IMR-90 (cell line): Measurements from ENCODE around the gene USP17L12. TPM values are rescaled to one million over a fixed set of nuclear protein-coding genes. Genes with fewer than 3 reads are reported as not detected.
"Not testable (repeated sequence)": the region's sequence is repeated elsewhere in the genome, so short reads cannot be mapped to it uniquely, and the experiment has no call there.

Source experiments
- ATAC-seq: fragments of 200-7000 bp; cut with Tn5 transposase; 2 replicates; pipeline ENCODE4 v1.9.1; 2020; ENCODE audit warnings: low read depth, mild to moderate bottlenecking, moderate library complexity
- BruUV-seq: library from RNA; stranded (reverse); fragments of 400-500 nt; replicated peaks from 2 replicates; lab custom pipeline; 2021; lab: Mats Ljungman, UMichigan
- CTCF ChIA-PET: fragments of 300-600 bp; formaldehyde crosslinking; extraction: SDS; loops from one replicate; lab custom pipeline; 2021; ENCODE audit warnings: antibody characterized with exemption; lab: Yijun Ruan, JAX
- POLR2A ChIA-PET: fragments of 300-600 bp; sonication (Branson Sonifier 250); formaldehyde crosslinking; loops from one replicate; lab custom pipeline; 2022; ENCODE audit warnings: antibody characterized with exemption; ENCODE audit not compliant: unreplicated experiment; lab: Charles Lee
- DNase-seq: peaks from one replicate; pipeline ENCODE4 v3.0.0; 2013
- H2AFZ ChIP-seq: replicated peaks from 2 replicates; pipeline ENCODE3; 2013; ENCODE audit warnings: low read length, mild to moderate bottlenecking; ENCODE audit not compliant: poor library complexity
- H2AK5ac ChIP-seq: 2 replicates; pipeline ENCODE4 v1.6.1; 2013; ENCODE audit warnings: low read depth, low read length, inconsistent platforms
- H2AK9ac ChIP-seq: replicated peaks from 2 replicates; pipeline ENCODE3; 2013; ENCODE audit warnings: mild to moderate bottlenecking, low read depth, low read length, moderate library complexity; ENCODE audit not compliant: poor library complexity
- H2BK120ac ChIP-seq: 2 replicates; pipeline ENCODE4 v1.6.1; 2013; ENCODE audit warnings: low read depth, low read length, inconsistent platforms
- H2BK15ac ChIP-seq: 3 replicates; pipeline ENCODE4 v1.6.1; 2013; ENCODE audit warnings: low read depth, low read length, inconsistent platforms
- H2BK20ac ChIP-seq: 2 replicates; pipeline ENCODE4 v1.6.1; 2013; ENCODE audit warnings: low read depth, mild to moderate bottlenecking, inconsistent platforms, low read length, moderate library complexity
- H2BK5ac ChIP-seq: 2 replicates; pipeline ENCODE4 v1.6.1; 2013; ENCODE audit warnings: mild to moderate bottlenecking, low read depth, low read length, inconsistent platforms; ENCODE audit not compliant: poor library complexity, severe bottlenecking
- H3K14ac ChIP-seq: replicated peaks from 2 replicates; pipeline ENCODE4 v1.6.1; 2013; ENCODE audit warnings: low read depth, low read length, inconsistent platforms
- H3K18ac ChIP-seq: 2 replicates; pipeline ENCODE4 v1.6.1; 2013; ENCODE audit warnings: low read depth, low read length, control low read depth
- H3K23ac ChIP-seq: 2 replicates; pipeline ENCODE4 v1.6.1; 2013; ENCODE audit warnings: low read depth, low read length, inconsistent platforms
- H3K27ac ChIP-seq: 2 replicates; pipeline ENCODE4 v1.5.1; 2013; ENCODE audit warnings: mild to moderate bottlenecking, control low read depth, low read length; ENCODE audit not compliant: insufficient read depth
- H3K27me3 ChIP-seq: 2 replicates; pipeline ENCODE4 v1.6.1; 2013; ENCODE audit warnings: low read length; ENCODE audit not compliant: control insufficient read depth, insufficient read depth
- H3K36me3 ChIP-seq: 2 replicates; pipeline ENCODE4 v1.6.1; 2013; ENCODE audit warnings: low read length, mixed read lengths; ENCODE audit not compliant: control insufficient read depth, insufficient read depth
- H3K4ac ChIP-seq: 2 replicates; pipeline ENCODE4 v1.6.1; 2013; ENCODE audit warnings: low read depth, low read length, inconsistent platforms
- H3K4me1 ChIP-seq: 2 replicates; pipeline ENCODE4 v1.6.1; 2013; ENCODE audit warnings: low read length, mixed read lengths; ENCODE audit not compliant: control insufficient read depth, insufficient read depth
- H3K4me2 ChIP-seq: 2 replicates; pipeline ENCODE4 v1.6.1; 2013; ENCODE audit warnings: low read depth, mild to moderate bottlenecking, control low read depth, low read length, moderate library complexity
- H3K4me3 ChIP-seq: 2 replicates; pipeline ENCODE4 v1.5.1; 2013; ENCODE audit warnings: low read depth, mild to moderate bottlenecking, control low read depth, low read length, moderate library complexity; ENCODE audit not compliant: insufficient read depth
- H3K56ac ChIP-seq: 2 replicates; pipeline ENCODE4 v1.6.1; 2013; ENCODE audit warnings: low read length, inconsistent platforms; ENCODE audit not compliant: insufficient read depth; ENCODE audit errors: extremely low read depth
- H3K79me1 ChIP-seq, 2 experiments: 2 replicates each; pipeline ENCODE4 v1.6.1; 2013; ENCODE audit warnings: low read length in 2 of 2, inconsistent platforms in 1 of 2, low read depth in 1 of 2
- H3K9ac ChIP-seq: 2 replicates; pipeline ENCODE4 v1.6.1; 2013; ENCODE audit warnings: low read depth, low read length, control low read depth
- H3K9me1 ChIP-seq: 2 replicates; pipeline ENCODE4 v1.6.1; 2013; ENCODE audit warnings: low read length, inconsistent platforms; ENCODE audit not compliant: insufficient read depth
- H3K9me3 ChIP-seq: 2 replicates; pipeline ENCODE4 v1.6.1; 2013; ENCODE audit warnings: low read length; ENCODE audit not compliant: control insufficient read depth, insufficient read depth
- H4K20me1 ChIP-seq: 2 replicates; pipeline ENCODE4 v1.6.1; 2013; ENCODE audit warnings: low read length, inconsistent platforms; ENCODE audit not compliant: insufficient read depth
- H4K5ac ChIP-seq: 2 replicates; pipeline ENCODE4 v1.6.1; 2013; ENCODE audit warnings: mild to moderate bottlenecking, low read depth, low read length, control low read depth
- H4K8ac ChIP-seq, 2 experiments: 2 replicates each; pipeline ENCODE4 v1.6.1; 2013; ENCODE audit warnings: low read depth in 2 of 2, low read length in 2 of 2, control low read depth in 1 of 2, inconsistent platforms in 1 of 2
- H4K91ac ChIP-seq: 2 replicates; pipeline ENCODE4 v1.6.1; 2013; ENCODE audit warnings: low read depth, low read length, inconsistent platforms; ENCODE audit not compliant: insufficient read depth
- WGBS, 2 experiments: methylation state at CpG; one replicate each; pipeline versions ENCODE4 v1.1.5 to v1.1.7; 2013; ENCODE audit warnings: missing lambda C conversion rate in 2 of 2; ENCODE audit not compliant: insufficient read length in 1 of 2; ENCODE audit errors: extremely low coverage in 2 of 2; 5-methylcytosine and 5-hydroxymethylcytosine counted together
- dilution Hi-C: fragments of 300-500 bp; cut with HindIII; formaldehyde crosslinking; loops from one replicate; pipeline ENCODE4 v1.14.3; 2018; ENCODE audit warnings: low sequenced_read_pairs; ENCODE audit not compliant: unreplicated experiment
- in situ Hi-C: fragments of 300-500 bp; cut with MboI; formaldehyde crosslinking; loops from 3 replicates; pipeline ENCODE4 v1.14.3; 2019; ENCODE audit warnings: low sequenced_read_pairs, inconsistent platforms, mixed read lengths
- intact Hi-C: fragments of 100-400 bp; cut with micrococcal nuclease; formaldehyde crosslinking; loops from 2 replicates; pipeline ENCODE4 v1.10.0; 2022
- polyA plus RNA-seq, 3 experiments: library from polyadenylated mRNA; depleted of rRNA; stranded (reverse); fragments of >200 nt; gene quantifications; 2 replicates each; pipeline ENCODE4 v1.2.3, GENCODE V29; 2012; ENCODE audit warnings: low replicate concordance in 1 of 3
- total RNA-seq: library from RNA; depleted of rRNA; stranded (reverse); fragments of >200 nt; gene quantifications from 2 replicates; pipeline ENCODE4 v1.2.3, GENCODE V29; 2012

USP17L12 gene
- total and polyA plus RNA-seq, 2 of the 4 experiments (the other 2 are of a cell fraction): not detected

DNA sequence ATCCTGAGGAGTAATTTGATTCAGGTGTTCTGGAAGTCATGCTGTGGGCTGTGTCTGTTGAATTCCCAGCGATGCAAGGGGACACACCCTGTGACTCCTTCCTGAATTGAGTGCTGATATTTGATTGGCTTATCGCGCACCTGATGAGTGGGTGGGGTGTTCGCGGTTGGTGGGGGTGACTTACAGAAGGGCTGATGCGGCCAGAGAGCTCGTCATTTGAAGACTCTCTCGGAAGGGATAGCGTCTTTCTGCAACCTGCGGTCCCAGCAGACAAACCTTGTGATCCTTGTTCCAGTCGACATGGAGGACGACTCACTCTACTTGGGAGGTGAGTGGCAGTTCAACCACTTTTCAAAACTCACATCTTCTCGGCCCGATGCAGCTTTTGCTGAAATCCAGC is 23.6 kb downstream of the USP17L12 start, which contains the start of gene USP17L17:
Gene USP17L17 (plus strand): TSS at position 301 of the 400 bp plus-strand sequence. CDS start 0 bp downstream, at position 301.
- H3K9ac ChIP-seq, H3K27me3 ChIP-seq, CTCF ChIA-PET, H3K18ac ChIP-seq, H2BK15ac ChIP-seq, H3K4me2 ChIP-seq, intact Hi-C loops, H2AK5ac ChIP-seq, H3K9me3 ChIP-seq, BruUV-seq, H3K9me1 ChIP-seq, H3K36me3 ChIP-seq, H3K4ac ChIP-seq, H4K91ac ChIP-seq, H3K56ac ChIP-seq, H4K20me1 ChIP-seq, H3K4me1 ChIP-seq, H3K79me1 ChIP-seq, H2AK9ac ChIP-seq, H3K4me3 ChIP-seq, H3K27ac ChIP-seq, H2BK20ac ChIP-seq, H2AFZ ChIP-seq, H3K23ac ChIP-seq, DNase-seq, in situ Hi-C loops, POLR2A ChIA-PET, H4K8ac ChIP-seq, H3K14ac ChIP-seq, ATAC-seq, dilution Hi-C loops, H2BK120ac ChIP-seq, H2BK5ac ChIP-seq, H4K5ac ChIP-seq: not testable (repeated sequence)
- no CpG with 5 or more reads among the region's 14 CpGs for WGBS, 2 experiments

GRCh38 chr4:9247953-9248680 is 28.2 kb downstream of the USP17L12 start, which contains the start of gene USP17L18:
Gene USP17L18 (plus strand): TSS chr4:9248630. CDS start chr4:9248630, 0 bp downstream.
- H3K4me3 ChIP-seq, H3K56ac ChIP-seq, H3K9ac ChIP-seq, in situ Hi-C loops, H2BK15ac ChIP-seq, H3K79me1 ChIP-seq, H3K27me3 ChIP-seq, BruUV-seq, H3K14ac ChIP-seq, H2BK120ac ChIP-seq, POLR2A ChIA-PET, H4K20me1 ChIP-seq, H3K36me3 ChIP-seq, H3K9me3 ChIP-seq, H4K91ac ChIP-seq, H3K18ac ChIP-seq, H3K9me1 ChIP-seq, H3K23ac ChIP-seq, H3K4me2 ChIP-seq, H3K27ac ChIP-seq, H3K4me1 ChIP-seq, H2AK5ac ChIP-seq, H4K5ac ChIP-seq, H3K4ac ChIP-seq, CTCF ChIA-PET, ATAC-seq, intact Hi-C loops, H2BK5ac ChIP-seq, H2AFZ ChIP-seq, dilution Hi-C loops, H4K8ac ChIP-seq, H2BK20ac ChIP-seq, H2AK9ac ChIP-seq: not testable (repeated sequence)
- 87% methylated on average over 4 of the region's 26 CpGs; no CpG with 5 or more reads in 1 of the 2 experiments for WGBS, 2 experiments
- DNase-seq: peak; percentile 11
